Stimulated activated CD8-positive, alpha-beta memory T cell treated with anti-CD3 and anti-CD28 coated beads, Interleukin-12 subunit alpha, Interleukin-12 subunit beta, amount 100 ng/mL, for 1 hour (primary cell): ENCODE results near the gene HBS1L.

ENCODE experiments used
- DNase-seq: peaks from one replicate; pipeline ENCODE4 v3.0.0-alpha.2; 2020; ENCODE audit warnings: low read depth

The HBS1L gene

GRCh38 chr6:135033238-135033637 is 21.4 kb downstream of the HBS1L start:
- no peak for DNase-seq

- no peak for DNase-seq
Measured at GRCh38 chr6:135030532-135031178, 24.0 kb downstream of the HBS1L start.

- DNase-seq: no peak
Measured at GRCh38 chr6:135030056-135030473, 24.6 kb downstream of the HBS1L start.

- no peak for DNase-seq
Measured at GRCh38 chr6:135025775-135026174, 28.8 kb downstream of the HBS1L start.

DNA sequence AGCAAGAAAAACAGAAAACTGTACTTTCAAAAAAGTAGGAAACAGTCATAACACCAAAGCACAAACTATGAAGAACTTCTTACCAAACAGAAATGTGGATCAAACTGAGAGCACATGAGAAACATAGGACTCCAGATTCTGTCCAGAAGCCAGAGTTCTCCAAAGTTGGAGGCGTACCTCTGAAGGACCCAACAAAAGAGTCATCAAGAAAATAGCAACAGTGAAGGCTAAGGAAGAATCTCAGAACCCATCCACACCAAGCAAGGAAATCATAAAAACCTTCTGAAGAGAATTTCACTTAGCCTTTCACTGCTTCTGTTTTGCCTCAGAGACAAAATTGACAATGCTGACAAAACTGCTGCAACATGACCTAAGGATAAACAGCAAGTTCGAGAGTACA is 29.4 kb downstream of the HBS1L start:
- DNase-seq: no peak

GRCh38 chr6:135022050-135022697 is 32.4 kb downstream of the HBS1L start:
- no peak for DNase-seq

DNA sequence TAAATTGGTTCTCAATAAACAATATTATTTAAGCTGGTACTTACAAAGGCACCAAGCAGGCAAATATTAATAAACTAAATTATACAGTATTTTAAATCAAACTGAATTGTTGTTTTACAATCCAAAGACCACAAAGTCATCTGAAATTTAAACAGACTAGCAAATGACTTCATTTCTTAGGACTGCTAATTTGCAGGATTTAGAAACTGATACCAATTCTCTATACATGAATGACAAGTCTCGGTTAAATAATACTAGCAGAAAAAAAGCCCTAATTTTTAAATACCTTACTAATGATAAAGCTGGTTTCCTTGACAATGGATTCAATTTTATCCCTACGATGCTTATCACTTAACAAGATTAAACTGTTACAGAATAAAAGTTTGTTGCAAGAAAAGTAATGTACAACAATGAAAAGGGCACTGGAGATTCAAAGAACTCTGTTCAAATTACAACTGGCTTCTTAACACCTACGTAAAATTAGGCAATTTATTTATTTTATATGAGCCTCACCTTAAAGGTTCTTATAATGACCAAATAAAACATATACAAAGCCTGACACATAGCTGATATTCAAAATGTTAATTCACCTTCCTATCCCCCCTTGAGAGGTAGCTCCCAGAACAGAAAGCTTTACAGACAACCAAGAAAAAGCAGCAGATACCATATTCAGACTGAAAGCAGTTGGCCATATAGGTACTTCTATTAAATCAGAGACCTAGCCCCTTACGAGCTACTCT is 33.1 kb downstream of the HBS1L start:
- DNase-seq: no peak

DNA sequence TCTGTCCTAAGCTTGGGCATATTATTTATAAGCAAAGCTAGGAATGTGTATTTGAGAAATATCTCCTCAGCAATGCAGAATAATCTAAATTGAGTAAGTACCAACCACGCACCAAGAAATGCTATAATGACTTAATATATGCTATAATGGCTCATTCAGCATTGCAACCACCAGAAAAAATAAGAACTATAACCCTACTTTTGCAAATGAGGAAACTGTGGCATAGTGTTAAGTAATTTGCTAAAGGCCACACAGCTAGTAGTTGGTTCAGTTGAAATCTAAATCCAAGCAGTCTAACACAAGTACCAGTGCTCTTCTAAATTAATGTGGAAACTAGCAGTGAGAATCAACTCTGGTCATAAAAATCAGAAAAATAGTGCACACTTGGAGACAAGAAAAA is 35.7 kb downstream of the HBS1L start:
- DNase-seq: no peak

DNA sequence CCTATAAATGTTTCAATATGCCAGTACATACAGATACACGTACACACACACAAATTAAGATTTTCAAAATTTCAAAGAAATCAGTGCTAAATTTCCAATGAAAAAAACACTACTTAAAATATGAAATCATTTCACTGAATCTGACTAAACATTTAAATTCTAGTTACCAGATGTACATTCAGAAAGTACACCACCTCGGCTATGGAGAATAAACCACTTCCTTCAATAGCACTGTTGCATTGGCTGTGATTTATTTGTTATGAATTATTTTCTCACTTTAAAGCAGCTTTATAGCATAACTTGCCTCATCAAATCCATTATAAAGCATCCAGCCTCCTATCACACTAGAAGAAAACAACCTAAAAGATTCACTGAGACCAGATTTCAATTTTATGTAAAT is 36.6 kb downstream of the HBS1L start:
- DNase-seq: no peak

DNA sequence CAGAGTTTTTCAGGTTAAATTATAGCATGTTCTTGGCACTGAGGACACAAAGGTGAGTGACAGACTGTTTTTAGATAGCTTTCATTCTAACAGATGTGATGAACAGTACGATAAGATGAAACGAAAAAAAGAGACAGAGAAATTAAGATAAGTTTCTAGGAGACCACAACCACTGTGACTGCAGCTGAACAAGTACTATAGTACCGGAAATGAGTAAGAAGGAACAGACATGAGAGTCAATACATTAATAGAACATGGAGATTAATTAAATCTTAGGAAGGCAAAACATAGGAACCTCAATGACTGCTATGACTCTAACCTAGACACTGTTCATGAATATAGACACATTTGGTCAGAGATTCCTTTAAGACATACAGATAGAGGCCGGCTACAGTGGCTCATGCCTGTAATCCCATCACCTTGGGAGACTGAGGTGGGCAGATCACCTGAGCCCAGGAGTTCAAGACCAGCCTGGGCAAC is 40.2 kb downstream of the HBS1L start:
- DNase-seq: no peak

- DNase-seq: no peak
Measured at GRCh38 chr6:135013211-135013610, 41.4 kb downstream of the HBS1L start.

- DNase-seq: no peak
Measured at GRCh38 chr6:135012764-135013163, 41.9 kb downstream of the HBS1L start.

- no peak for DNase-seq
Measured at GRCh38 chr6:135012349-135012748, 42.3 kb downstream of the HBS1L start.

DNA sequence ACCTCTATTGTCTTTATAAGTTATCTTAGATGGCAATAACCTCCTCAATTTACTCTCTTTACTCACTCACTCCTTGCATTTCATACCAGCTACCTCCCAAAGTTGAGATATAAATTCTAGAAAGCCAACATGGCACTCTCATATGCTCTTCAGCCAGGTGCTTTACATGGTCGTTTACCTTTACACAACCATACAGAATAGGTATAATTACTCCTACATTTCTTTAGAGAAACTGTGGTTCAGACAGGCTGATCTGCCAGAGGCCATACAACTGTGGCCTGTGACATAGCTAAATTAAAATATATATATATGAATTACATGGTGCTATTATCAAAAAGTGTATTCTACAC is 45.7 kb downstream of the HBS1L start:
- no peak for DNase-seq

DNA sequence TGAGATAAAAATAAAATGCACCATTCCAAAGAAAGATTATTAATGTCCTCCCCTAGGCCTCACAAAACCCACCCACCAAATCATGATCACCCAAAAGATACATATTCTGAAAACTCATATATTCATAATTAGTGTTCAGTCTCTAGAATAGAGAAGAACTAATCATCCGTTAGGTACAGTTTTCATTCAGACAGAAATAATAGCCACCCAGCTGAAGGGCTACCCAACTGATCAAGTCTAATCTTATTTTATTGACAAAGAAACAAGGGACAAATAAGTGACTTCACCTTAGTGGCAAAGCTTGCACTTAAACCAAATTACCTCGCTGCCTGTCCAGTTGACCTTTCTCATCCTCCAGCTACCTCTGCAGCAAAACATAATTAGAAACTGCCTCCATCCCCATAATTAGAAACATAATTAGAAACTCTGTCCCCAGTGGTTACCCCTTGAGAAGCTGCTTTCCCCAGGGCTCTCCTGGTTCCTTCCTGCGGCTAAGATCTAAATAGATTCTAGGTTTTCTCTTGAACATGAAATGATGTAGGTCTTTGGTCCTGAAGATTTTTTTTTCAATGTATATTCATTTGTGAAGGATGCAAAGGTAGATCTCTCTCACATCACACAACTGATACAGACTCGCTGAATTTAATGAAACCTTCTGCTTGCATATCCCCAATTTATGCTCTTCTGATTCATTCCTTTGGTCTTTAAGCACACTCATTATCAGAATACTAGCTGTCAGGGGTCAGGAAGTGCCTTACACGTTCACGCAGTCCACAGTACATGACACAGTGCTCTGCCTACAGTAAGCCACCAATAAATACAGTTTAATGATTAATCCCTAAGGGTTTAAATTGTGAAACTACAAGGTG is 46.3 kb downstream of the HBS1L start:
- DNase-seq: no peak

DNA sequence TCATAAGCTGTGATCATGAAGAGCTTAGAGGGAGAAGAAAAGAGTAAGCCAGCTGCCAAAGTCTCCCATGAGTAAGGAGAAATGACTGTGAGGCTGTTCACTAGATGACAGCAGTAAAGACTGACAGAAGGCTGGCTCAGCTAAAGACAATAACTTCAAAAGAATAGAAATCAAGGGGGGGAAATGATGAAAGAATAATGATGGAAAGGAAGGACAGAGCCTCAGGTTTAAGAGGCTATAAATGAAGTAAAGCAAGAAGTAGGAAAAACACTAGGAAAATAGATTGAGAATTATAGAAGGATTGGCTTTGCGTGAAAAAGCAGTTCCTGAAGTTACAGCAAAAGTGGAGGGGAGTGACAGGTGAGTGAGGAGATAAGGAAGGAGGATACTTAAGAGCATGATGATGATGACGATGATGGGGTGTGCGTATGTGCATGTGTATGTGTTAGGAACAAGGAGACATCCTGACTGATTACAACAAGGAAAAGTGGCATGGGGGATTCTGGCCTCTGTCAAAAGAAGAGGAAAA is 48.2 kb downstream of the HBS1L start:
- no peak for DNase-seq

DNA sequence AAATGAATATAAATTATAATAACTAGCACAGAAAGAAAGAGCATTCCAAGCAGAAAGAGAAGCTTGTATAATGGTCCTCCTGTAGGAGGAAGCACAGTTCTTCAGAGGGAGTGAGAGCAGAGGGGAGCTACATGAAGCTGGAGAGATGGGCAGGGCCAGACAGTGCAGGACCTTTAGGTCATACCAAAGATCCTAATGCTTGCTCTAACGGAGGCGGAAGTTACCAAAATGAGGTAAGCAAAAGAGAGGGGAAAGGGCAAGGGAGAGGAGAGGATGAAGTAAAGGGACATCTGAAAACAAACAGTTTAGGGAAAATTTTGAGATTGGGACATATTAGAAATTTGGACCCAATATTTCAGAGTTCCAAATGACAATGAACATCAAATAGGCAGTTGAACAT is 50.2 kb downstream of the HBS1L start:
- DNase-seq: no peak

- no peak for DNase-seq
Measured at GRCh38 chr6:135002974-135003703, 51.5 kb downstream of the HBS1L start.

- no peak for DNase-seq
Measured at GRCh38 chr6:135002229-135002844, 52.3 kb downstream of the HBS1L start.

DNA sequence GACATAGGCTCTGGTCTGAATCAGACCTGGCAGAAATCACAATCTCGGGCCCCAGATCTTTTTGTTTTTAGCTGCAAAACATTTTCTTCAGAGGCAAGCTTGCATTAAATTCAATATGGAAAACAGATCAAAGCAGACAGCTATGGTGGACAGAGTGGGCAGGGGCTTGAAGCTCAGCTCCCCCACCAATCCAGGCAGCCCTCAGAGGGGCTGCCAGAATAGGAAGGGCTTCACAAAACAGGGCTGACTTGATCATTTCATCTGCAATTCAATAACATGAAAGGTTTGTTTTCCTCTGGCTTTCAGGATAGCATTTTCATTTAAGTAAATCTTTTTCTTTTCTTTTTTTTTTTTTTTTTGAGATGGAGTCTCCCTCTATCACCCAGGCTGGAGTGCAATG is 55.5 kb downstream of the HBS1L start:
- DNase-seq: no peak
